GM12878 (cell line): Measurements from ENCODE around the gene EPS8. TPM values are rescaled to one million over a fixed set of nuclear protein-coding genes. Genes with fewer than 3 reads are reported as not detected.

Experiments
- ATAC-seq: fragments of 200-7000 bp; cut with Tn5 transposase; 3 replicates; pipeline ENCODE4 v1.9.1; 2020; ENCODE audit warnings: mild to moderate bottlenecking, moderate library complexity
- BruUV-seq: library from RNA; stranded (reverse); fragments of 400-500 nt; replicated peaks from 2 replicates; lab custom pipeline; 2021; lab: Mats Ljungman, UMichigan
- CTCF ChIA-PET: fragments of 300-600 bp; sonication (Branson Sonifier 250); formaldehyde crosslinking; extraction: SDS; loops from one replicate; lab custom pipeline; 2021; ENCODE audit warnings: inconsistent platforms; lab: Yijun Ruan, JAX
- POLR2A ChIA-PET: fragments of 350-600 bp; formaldehyde crosslinking; extraction: SDS; loops from one replicate; lab custom pipeline; 2021; ENCODE audit warnings: inconsistent platforms; lab: Charles Lee
- RAD21 ChIA-PET: fragments of 300-600 bp; sonication (Branson Sonifier 250); formaldehyde crosslinking; loops from one replicate; lab custom pipeline; 2023; ENCODE audit warnings: antibody characterized with exemption; ENCODE audit not compliant: unreplicated experiment; lab: Charles Lee
- SMC1A ChIA-PET: fragments of 300-600 bp; sonication (Branson Sonifier 250); formaldehyde crosslinking; loops from one replicate; lab custom pipeline; 2023; ENCODE audit not compliant: unreplicated experiment, uncharacterized antibody; lab: Charles Lee
- DNase-seq: peaks from one replicate; pipeline ENCODE4 v3.0.0-alpha.2; 2011; ENCODE audit warnings: low read depth, low spot score
- FAIRE-seq: peaks from 3 replicates; lab custom pipeline; 2011; peaks lifted over from hg19 to GRCh38; lab: Jason Lieb, UNC
- H2AFZ ChIP-seq: 2 replicates; pipeline ENCODE4 v1.6.0; 2011; ENCODE audit warnings: low read depth, low read length, control low read depth; ENCODE audit not compliant: control insufficient read depth
- H3K27ac ChIP-seq: 2 replicates; pipeline ENCODE4 v1.5.1; 2011; ENCODE audit warnings: control low read depth; ENCODE audit not compliant: control insufficient read depth, insufficient read depth
- H3K27me3 ChIP-seq, 2 experiments: replicated peaks in 1 of 2; 2 replicates each; pipeline versions ENCODE4 v1.6.0 to v1.6.1; 2011; ENCODE audit warnings: low read length in 1 of 2; ENCODE audit not compliant: control insufficient read depth in 2 of 2, insufficient read depth in 2 of 2
- H3K36me3 ChIP-seq, 2 experiments: 2 replicates each; pipeline ENCODE4 v1.5.1; 2011; ENCODE audit warnings: low read length in 1 of 2; ENCODE audit not compliant: control insufficient read depth in 2 of 2, insufficient read depth in 2 of 2
- H3K4me1 ChIP-seq: 2 replicates; pipeline ENCODE4 v1.6.1; 2011; ENCODE audit warnings: mild to moderate bottlenecking, low read length, moderate library complexity, mixed read lengths; ENCODE audit not compliant: control insufficient read depth, insufficient read depth
- H3K4me2 ChIP-seq: 2 replicates; pipeline ENCODE4 v1.6.0; 2011; ENCODE audit warnings: control low read depth; ENCODE audit not compliant: control insufficient read depth, insufficient read depth
- H3K4me3 ChIP-seq: fragments of 200-600 bp; sonication (generic); 2 replicates; pipeline ENCODE4 v1.5.1; 2016
- H3K79me2 ChIP-seq: 2 replicates; pipeline ENCODE4 v1.6.0; 2011; ENCODE audit warnings: low read length; ENCODE audit not compliant: control insufficient read depth, insufficient read depth
- H3K9ac ChIP-seq: 2 replicates; pipeline ENCODE4 v1.8.0; 2011; ENCODE audit warnings: low read length, control low read depth, mixed read lengths; ENCODE audit not compliant: control insufficient read depth, insufficient read depth
- H3K9me3 ChIP-seq: replicated peaks from 3 replicates; pipeline ENCODE4 v1.5.1; 2011; ENCODE audit warnings: mild to moderate bottlenecking, low read length; ENCODE audit not compliant: control insufficient read depth, insufficient read depth
- H4K20me1 ChIP-seq: 2 replicates; pipeline ENCODE4 v1.6.0; 2011; ENCODE audit not compliant: control insufficient read depth, insufficient read depth
- BRCA1 ChIP-seq: IDR thresholded peaks from 2 replicates; pipeline ENCODE4 v1.6.1; 2011; ENCODE audit warnings: low read depth, low read length, improper control_type of control experiment
- CHD1 ChIP-seq: IDR thresholded peaks from 2 replicates; pipeline ENCODE4 v1.6.1; 2012; ENCODE audit warnings: low read depth, low read length, improper control_type of control experiment
- DPF2 ChIP-seq: fragments of 450-650 bp; IDR thresholded peaks from 2 replicates; pipeline ENCODE4 v1.6.1; 2017; ENCODE audit warnings: mild to moderate bottlenecking
- ETV6 ChIP-seq, 2 experiments: fragments of 450-650 bp in 1 of 2; IDR thresholded peaks in 1 of 2; conservative IDR thresholded peaks in 1 of 2; 2 replicates each; pipeline ENCODE4 v1.6.1; 2014; ENCODE audit warnings: antibody characterized with exemption in 1 of 2, borderline replicate concordance in 1 of 2, low read depth in 1 of 2, mild to moderate bottlenecking in 1 of 2, moderate library complexity in 1 of 2
- FOXK2 ChIP-seq: fragments of 450-650 bp; IDR thresholded peaks from 2 replicates; pipeline ENCODE4 v1.6.1; 2017; ENCODE audit warnings: mild to moderate bottlenecking, moderate library complexity
- MYC ChIP-seq: IDR thresholded peaks from 2 replicates; pipeline ENCODE4 v1.6.1; 2011; ENCODE audit warnings: mild to moderate bottlenecking, low read length, moderate library complexity, inconsistent platforms; ENCODE audit not compliant: insufficient read depth, insufficient replicate concordance, insufficient read length, severe bottlenecking
- NR2F1 ChIP-seq: fragments of 450-650 bp; conservative IDR thresholded peaks from 2 replicates; pipeline ENCODE4 v1.6.1; 2017; ENCODE audit warnings: mild to moderate bottlenecking
- PAX8 ChIP-seq: fragments of 450-650 bp; IDR thresholded peaks from 2 replicates; pipeline ENCODE4 v1.6.1; 2017; ENCODE audit warnings: mild to moderate bottlenecking, moderate library complexity
- POLR2AphosphoS5 ChIP-seq: IDR thresholded peaks from 2 replicates; pipeline ENCODE4 v1.6.1; 2011; ENCODE audit warnings: mild to moderate bottlenecking, low read length, inconsistent platforms
- RAD21 ChIP-seq: IDR thresholded peaks from 2 replicates; pipeline ENCODE4 v1.6.1; 2011; ENCODE audit warnings: mild to moderate bottlenecking, low read depth, low read length, moderate library complexity; ENCODE audit not compliant: insufficient read depth
- RAD51 ChIP-seq: fragments of 450-650 bp; IDR thresholded peaks from 2 replicates; pipeline ENCODE4 v1.6.1; 2016; ENCODE audit warnings: moderate library complexity, mild to moderate bottlenecking, inconsistent platforms
- RB1 ChIP-seq: fragments of 450-650 bp; formaldehyde crosslinking; IDR thresholded peaks from 2 replicates; pipeline ENCODE4 v1.6.1; 2017; ENCODE audit warnings: mild to moderate bottlenecking, borderline replicate concordance
- SIX5 ChIP-seq: IDR thresholded peaks from 2 replicates; pipeline ENCODE4 v1.6.1; 2011; ENCODE audit warnings: mild to moderate bottlenecking, low read depth, low read length, moderate library complexity; ENCODE audit not compliant: severe bottlenecking
- SREBF2 ChIP-seq: IDR thresholded peaks from 2 replicates; pipeline ENCODE4 v1.6.1; 2012; ENCODE audit warnings: mild to moderate bottlenecking, low read length
- TCF12 ChIP-seq: IDR thresholded peaks from 2 replicates; pipeline ENCODE4 v1.6.1; 2011; ENCODE audit warnings: low read depth, mild to moderate bottlenecking, low read length
- ZSCAN29 ChIP-seq: fragments of 450-650 bp; IDR thresholded peaks from 2 replicates; pipeline ENCODE4 v1.6.1; 2017; ENCODE audit warnings: mild to moderate bottlenecking, moderate library complexity
- WGBS: methylation state at CpG from one replicate; pipeline ENCODE4 v1.1.6; 2016; ENCODE audit warnings: low lambda C conversion rate; ENCODE audit not compliant: insufficient replicate concordance, insufficient coverage; ENCODE audit errors: missing lambda C conversion rate; 5-methylcytosine and 5-hydroxymethylcytosine counted together
- in situ Hi-C: fragments of 300-500 bp; cut with MboI; formaldehyde crosslinking; loops from 9 replicates; pipeline ENCODE4 v1.14.3; 2018; ENCODE audit warnings: mixed read lengths
- intact Hi-C: fragments of 100-400 bp; cut with micrococcal nuclease; formaldehyde crosslinking; loops from one replicate; pipeline ENCODE4 v1.14.2; 2022; ENCODE audit not compliant: unreplicated experiment
- polyA plus RNA-seq, 11 experiments: library from polyadenylated mRNA; depleted of rRNA in 4 of 11; unstranded in 6 of 11; stranded (reverse) in 5 of 11; fragments of >200 nt; fragmentation: Nextera tagmentation in 4 of 11; fragmentation: Illumina TruSeq in 1 of 11; extraction: Ambion mirVana in 4 of 11; extraction: Trizol in 1 of 11; gene quantifications; 1 replicate in 1 of 11; 2 replicates in 10 of 11; pipeline versions ENCODE4 v1.2.1 to v1.2.3, GENCODE V29; 2011 to 2016; ENCODE audit warnings: inconsistent platforms in 2 of 11, missing spikeins in 2 of 11, low read depth in 1 of 11
- total RNA-seq, 4 experiments: library from RNA; depleted of rRNA in 3 of 4; stranded (reverse); fragments of >200 nt in 3 of 4; fragmentation: Illumina TruSeq in 1 of 4; extraction: Trizol in 1 of 4; gene quantifications; 2 replicates each; pipeline versions ENCODE4 v1.2.1 to v1.2.3, GENCODE V29; 2013 to 2021
- TF ChIP-seq, protein P1 (sequence below): IDR thresholded peaks from 2 replicates; pipeline ENCODE4 v1.6.1; 2012; ENCODE audit warnings: low read depth, low read length, improper control_type of control experiment

Gene EPS8
- total and polyA plus RNA-seq, 10 of the 15 experiments (the other 5 are each of a cell fraction or from before 2014, with no cell fraction given), result 1.3 to 127 (median 3.4) TPM

DNA sequence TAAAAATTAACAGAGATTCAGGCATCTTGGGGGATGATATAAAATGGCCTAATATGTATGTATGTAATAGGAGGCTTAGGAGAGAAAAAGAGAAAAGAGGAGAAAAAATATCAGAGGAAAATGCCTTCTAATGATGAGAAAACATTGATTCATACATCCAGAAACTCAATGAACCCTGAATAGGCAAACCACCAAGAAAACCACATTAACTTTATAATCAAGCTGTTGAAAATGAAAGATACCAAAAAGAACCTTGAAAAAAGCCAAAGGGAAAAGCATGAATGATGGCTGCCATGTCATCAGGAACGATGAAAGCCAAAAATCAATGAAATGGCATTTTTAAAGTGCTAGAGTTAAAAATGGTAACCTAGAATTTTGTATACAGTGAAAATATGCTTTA lies 180.2 kb downstream of the EPS8 start:
- no peaks in the 10 kb centered on the region for H3K36me3 ChIP-seq
- ChIA-PET RAD21 (interaction anchor here (0.8 to 2.4 kb wide), 4 partner anchors 19 to 249 kb away, joined by 3 to 11 read pairs (median 8); no protein-coding TSS in a partner anchor), POLR2A (interaction anchor here (0.7 kb wide), 1 partner anchor 18 kb away, joined by 3 read pairs; no protein-coding TSS in a partner anchor), CTCF (interaction anchor here (1.0 to 2.4 kb wide), 7 partner anchors 11 to 224 kb away, joined by 3 to 7 read pairs (median 3); no protein-coding TSS in a partner anchor), SMC1A (interaction anchor here (0.7 to 3.7 kb wide), 16 partner anchors 10 to 289 kb away, joined by 3 to 23 read pairs (median 4); no protein-coding TSS in a partner anchor)
- no peak for FAIRE-seq
- H3K4me3 ChIP-seq, result no peak overlapping the region
- no peak for DNase-seq
- H3K4me2 ChIP-seq, result no peak overlapping the region
- no peaks in the 10 kb centered on the region for H4K20me1 ChIP-seq
- no peaks in the 10 kb centered on the region for H3K4me1 ChIP-seq
- H3K9me3 ChIP-seq, result no peaks in the 10 kb centered on the region
- no peaks in the 10 kb centered on the region for H3K79me2 ChIP-seq
- H2AFZ ChIP-seq, result no peak overlapping the region
- no peak overlapping the region for H3K9ac ChIP-seq
- no peak for ATAC-seq
- in situ Hi-C loops, result no loop called here
- no peaks in the 10 kb centered on the region for H3K27me3 ChIP-seq
- H3K27ac ChIP-seq, result no peak overlapping the region
- no peak for TF ChIP-seq ZSCAN29
- TF ChIP-seq POLR2AphosphoS5, result no peak
- TF ChIP-seq, protein P1, sequence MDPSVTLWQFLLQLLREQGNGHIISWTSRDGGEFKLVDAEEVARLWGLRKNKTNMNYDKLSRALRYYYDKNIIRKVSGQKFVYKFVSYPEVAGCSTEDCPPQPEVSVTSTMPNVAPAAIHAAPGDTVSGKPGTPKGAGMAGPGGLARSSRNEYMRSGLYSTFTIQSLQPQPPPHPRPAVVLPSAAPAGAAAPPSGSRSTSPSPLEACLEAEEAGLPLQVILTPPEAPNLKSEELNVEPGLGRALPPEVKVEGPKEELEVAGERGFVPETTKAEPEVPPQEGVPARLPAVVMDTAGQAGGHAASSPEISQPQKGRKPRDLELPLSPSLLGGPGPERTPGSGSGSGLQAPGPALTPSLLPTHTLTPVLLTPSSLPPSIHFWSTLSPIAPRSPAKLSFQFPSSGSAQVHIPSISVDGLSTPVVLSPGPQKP, result no peak
- TF ChIP-seq MYC, result no peak
- no peak for TF ChIP-seq RB1
- TF ChIP-seq RAD51, result no peak
- TF ChIP-seq SIX5, result no peak
- no peak for TF ChIP-seq RAD21
- no peak for TF ChIP-seq FOXK2
- TF ChIP-seq ETV6 (conservative IDR thresholded peaks at IDR 0.05 in 1 of 2, IDR thresholded peaks at IDR 0.05 in 1 of 2; ENCODE audit: borderline replicate concordance in 1 of 2, low read depth in 1 of 2), result no peak
- no peak for TF ChIP-seq CHD1
- no peak for TF ChIP-seq SREBF2
- TF ChIP-seq PAX8, result no peak
- TF ChIP-seq BRCA1, result no peak
- TF ChIP-seq DPF2, result no peak
- TF ChIP-seq TCF12, result no peak
- no peak for TF ChIP-seq NR2F1
- BruUV-seq, result no TSS peak
- WGBS, result 87% methylated on average over 1 of the region's 1 CpG
- intact Hi-C loops, result no loop called here
